GM12891 (cell line): Measurements from ENCODE around the gene EIF3M.

Experiments used
- DNase-seq: peaks from one replicate; pipeline ENCODE4 v3.0.0; 2011; ENCODE audit warnings: low spot score; ENCODE audit not compliant: insufficient read length
- FAIRE-seq: peaks from 2 replicates; lab custom pipeline; 2011; peaks lifted over from hg19 to GRCh38; lab: Jason Lieb, UNC
- PAX5 ChIP-seq: IDR thresholded peaks from 2 replicates; pipeline ENCODE4 v1.6.1; 2011; ENCODE audit warnings: low read length, moderate library complexity, mild to moderate bottlenecking; ENCODE audit not compliant: insufficient read depth, severe bottlenecking
- POLR2A ChIP-seq: IDR thresholded peaks from 2 replicates; pipeline ENCODE4 v1.6.1; 2011; ENCODE audit warnings: low read depth, low read length, control low read depth
- POLR2AphosphoS5 ChIP-seq: IDR thresholded peaks from 2 replicates; pipeline ENCODE4 v1.6.1; 2011; ENCODE audit warnings: low read depth, low read length, control low read depth
- POU2F2 ChIP-seq: IDR thresholded peaks from 2 replicates; pipeline ENCODE4 v1.6.1; 2011; ENCODE audit warnings: low read depth, mild to moderate bottlenecking, control low read depth, low read length, moderate library complexity
- SPI1 ChIP-seq: IDR thresholded peaks from 2 replicates; pipeline ENCODE4 v1.6.1; 2011; ENCODE audit warnings: low read depth, low read length, control low read depth
- TAF1 ChIP-seq: IDR thresholded peaks from 2 replicates; pipeline ENCODE4 v1.6.1; 2011; ENCODE audit warnings: low read depth, low read length, control low read depth

EIF3M gene

DNA sequence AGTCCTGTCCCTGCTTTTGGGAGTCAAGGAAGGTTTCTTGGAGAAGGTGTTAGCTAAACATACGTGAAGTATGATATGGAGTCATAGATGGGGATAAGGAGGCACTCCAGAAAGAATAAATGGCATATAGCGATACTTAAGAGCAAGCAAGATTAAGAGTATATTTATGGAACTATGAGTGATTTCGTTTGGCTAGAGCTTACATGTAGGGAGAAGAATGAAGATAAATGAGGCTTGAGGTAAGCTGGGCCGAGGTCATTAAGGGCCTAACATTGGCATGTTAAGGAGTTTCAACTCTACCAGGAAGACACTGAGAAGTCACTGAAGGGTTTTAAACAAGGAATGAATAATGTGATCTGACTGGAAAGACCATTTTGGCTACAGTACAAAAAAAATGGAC, 33.3 kb downstream of the EIF3M start:
- TF ChIP-seq SPI1 (no peak), POLR2A (no peak), POLR2AphosphoS5 (no peak)
- no peak for FAIRE-seq

GRCh38 chr11:32630844-32631243, 47.2 kb downstream of the EIF3M start:
- DNase-seq (no peak), FAIRE-seq (no peak)

More for the DNA sequence above, 33.3 kb downstream of the EIF3M start:
- DNase-seq: no peak

DNA sequence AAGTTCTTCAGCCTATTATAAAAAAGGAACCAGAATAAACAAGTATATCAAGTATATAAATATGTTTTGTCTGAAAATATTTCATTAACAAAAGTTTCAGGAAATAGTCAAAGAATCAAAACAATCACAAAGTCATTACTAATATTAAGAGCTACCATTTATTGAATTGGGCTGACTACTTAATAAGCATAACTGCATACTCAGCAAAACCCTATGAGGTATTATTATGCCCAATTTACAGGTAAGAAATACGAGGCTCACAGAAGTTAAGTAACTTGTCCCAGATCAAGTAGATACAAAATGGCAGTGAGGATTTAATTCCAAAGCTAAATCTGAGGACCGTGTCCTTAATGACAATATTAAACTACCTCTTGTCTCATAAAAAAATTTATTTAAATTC, 52.2 kb downstream of the EIF3M start:
- no peak for TF ChIP-seq POLR2A
- no peak for TF ChIP-seq SPI1
- TF ChIP-seq PAX5: no peak
- no peak for TF ChIP-seq TAF1
- no peak for TF ChIP-seq POLR2AphosphoS5
- no peak for TF ChIP-seq POU2F2
- DNase-seq: no peak
- no peak for FAIRE-seq

More at GRCh38 chr11:32630844-32631243, 47.2 kb downstream of the EIF3M start:
- TF ChIP-seq POLR2AphosphoS5 (no peak), POU2F2 (no peak), POLR2A (no peak), PAX5 (no peak), SPI1 (no peak), TAF1 (no peak)

DNA sequence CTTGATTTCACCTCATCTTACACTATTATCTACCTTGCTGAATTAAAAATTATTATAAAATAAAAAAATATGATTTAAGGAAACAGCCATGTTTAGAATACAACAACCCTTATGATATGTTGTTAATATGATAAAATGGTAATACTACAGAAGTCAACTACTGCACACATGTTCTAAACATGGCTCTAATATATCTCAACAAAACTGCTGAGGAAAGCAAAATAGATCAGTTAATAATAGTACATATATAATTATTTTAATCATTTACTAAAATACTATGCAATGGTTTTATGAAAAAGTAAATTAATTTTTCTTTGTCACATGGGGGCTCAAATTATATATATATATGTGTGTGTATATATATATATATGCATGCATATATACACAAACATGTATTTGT, 57.7 kb downstream of the EIF3M start:
- DNase-seq (no peak), FAIRE-seq (no peak)
- TF ChIP-seq POU2F2 (no peak), TAF1 (no peak), POLR2A (no peak), SPI1 (no peak), PAX5 (no peak), POLR2AphosphoS5 (no peak)

DNA sequence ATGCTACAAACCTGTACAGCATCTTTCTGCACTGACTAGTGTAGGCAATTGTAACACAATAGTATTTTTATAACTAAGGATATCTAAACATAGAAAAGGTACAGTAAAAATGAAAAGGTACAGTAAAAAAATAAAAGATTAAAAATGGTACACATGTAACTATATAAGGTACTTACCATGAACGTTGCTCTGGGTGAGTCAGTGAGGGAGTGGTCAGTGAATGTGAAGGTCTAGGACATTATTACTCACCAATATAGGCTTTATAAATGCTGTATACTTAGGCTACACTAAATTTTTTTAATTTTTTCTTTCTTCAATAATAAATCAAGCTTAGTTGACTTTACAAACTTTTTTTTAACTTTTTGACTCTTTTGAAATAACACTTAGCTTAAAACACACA, 59.9 kb downstream of the EIF3M start:
- FAIRE-seq: no peak

More for the DNA sequence above, 59.9 kb downstream of the EIF3M start:
- DNase-seq: no peak
- TF ChIP-seq POU2F2 (no peak), POLR2AphosphoS5 (no peak), PAX5 (no peak), POLR2A (no peak), TAF1 (no peak), SPI1 (no peak)
